A549 (cell line): ENCODE measurements around the gene WIPF3. TPM values are rescaled to one million over a fixed set of nuclear protein-coding genes. Genes with fewer than 3 reads are reported as not detected.

ENCODE experiments used
- ATAC-seq, 2 experiments: fragments of 200-7000 bp in 1 of 2; fragments of >200 bp in 1 of 2; cut with Nextera tagmentation in 1 of 2; cut with Tn5 transposase in 1 of 2; 3 replicates each; pipeline versions ENCODE4 v1.8.0 to v1.9.1; 2018 to 2020; ENCODE audit warnings: mild to moderate bottlenecking in 1 of 2, moderate library complexity in 1 of 2
- CTCF ChIA-PET: fragments of 300-600 bp; sonication (Branson Sonifier 250); formaldehyde crosslinking; extraction: SDS; loops from one replicate; lab custom pipeline; 2021; ENCODE audit warnings: antibody characterized with exemption, inconsistent platforms; lab: Yijun Ruan, JAX
- POLR2A ChIA-PET: fragments of 350-600 bp; formaldehyde crosslinking; extraction: SDS; loops from one replicate; lab custom pipeline; 2021; ENCODE audit warnings: antibody characterized with exemption, inconsistent platforms; lab: Yijun Ruan, JAX
- DNase-seq, 2 experiments: peaks; one replicate each; pipeline versions ENCODE4 v3.0.0 to v3.0.0-alpha.2; 2011 to 2016; ENCODE audit warnings: low read depth in 1 of 2, low spot score in 1 of 2
- FAIRE-seq: peaks from 2 replicates; lab custom pipeline; 2011; peaks lifted over from hg19 to GRCh38; lab: Jason Lieb, UNC
- H3K27ac ChIP-seq, 2 experiments: fragments of >200 bp; sonication (Bioruptor Twin); formaldehyde crosslinking; 3 replicates each; pipeline ENCODE4 v1.5.1; 2016 to 2017
- H3K4me1 ChIP-seq: fragments of >200 bp; sonication (Bioruptor Twin); formaldehyde crosslinking; 3 replicates; pipeline ENCODE4 v1.6.1; 2016
- H3K4me2 ChIP-seq: fragments of >200 bp; sonication (Bioruptor Twin); formaldehyde crosslinking; 3 replicates; pipeline ENCODE4 v1.6.1; 2016
- H3K4me3 ChIP-seq: fragments of >200 bp; sonication (Bioruptor Twin); formaldehyde crosslinking; 3 replicates; pipeline ENCODE4 v1.5.1; 2016
- H3K9me3 ChIP-seq: fragments of >200 bp; sonication (Bioruptor Twin); formaldehyde crosslinking; 3 replicates; pipeline ENCODE4 v1.6.1; 2016
- CBX8 ChIP-seq: fragments of 200-600 bp; sonication (generic); IDR thresholded peaks from 2 replicates; pipeline ENCODE4 v1.6.1; 2016
- CEBPB ChIP-seq, 2 experiments: fragments of >200 bp in 1 of 2; sonication (Bioruptor Twin) in 1 of 2; formaldehyde crosslinking in 1 of 2; IDR thresholded peaks; 2 replicates each; pipeline ENCODE4 v1.6.1; 2012 to 2016
- CHD2 ChIP-seq: fragments of 150-350 bp; IDR thresholded peaks from 2 replicates; pipeline ENCODE4 v1.6.1; 2014; ENCODE audit warnings: low read length; ENCODE audit not compliant: partially characterized antibody
- EHF ChIP-seq: fragments of 250-450 bp; sonication (Bioruptor Pico); IDR thresholded peaks from 2 replicates; pipeline ENCODE4 v1.5.0; 2020; ENCODE audit warnings: mild to moderate bottlenecking
- EP300 ChIP-seq, 2 experiments: fragments of >200 bp; sonication (Bioruptor Twin); formaldehyde crosslinking; IDR thresholded peaks; 2 replicates in 1 of 2; 3 replicates in 1 of 2; pipeline ENCODE4 v1.6.1; 2016 to 2017
- HMGXB4 ChIP-seq: fragments of 250-450 bp; sonication (Bioruptor Pico); IDR thresholded peaks from 2 replicates; pipeline ENCODE4 v1.5.0; 2021; ENCODE audit warnings: mild to moderate bottlenecking, moderate library complexity, borderline replicate concordance
- JUN ChIP-seq, 2 experiments: fragments of >200 bp; sonication (Bioruptor Twin); formaldehyde crosslinking; IDR thresholded peaks; 2 replicates in 1 of 2; 3 replicates in 1 of 2; pipeline ENCODE4 v1.6.1; 2016 to 2017
- KDM5A ChIP-seq: fragments of 200-600 bp; sonication (generic); IDR thresholded peaks from 2 replicates; pipeline ENCODE4 v1.6.1; 2016; ENCODE audit warnings: antibody characterized with exemption, mild to moderate bottlenecking
- MAFK ChIP-seq: fragments of 450-650 bp; IDR thresholded peaks from 2 replicates; pipeline ENCODE4 v1.6.1; 2014; ENCODE audit not compliant: partially characterized antibody
- NFE2L2 ChIP-seq: fragments of 150-350 bp; conservative IDR thresholded peaks from 2 replicates; pipeline ENCODE4 v1.6.1; 2014; ENCODE audit warnings: low read length
- PHF8 ChIP-seq: fragments of 200-600 bp; sonication (generic); IDR thresholded peaks from 2 replicates; pipeline ENCODE4 v1.6.1; 2016; ENCODE audit warnings: low read depth, mild to moderate bottlenecking, antibody characterized with exemption, moderate library complexity, borderline replicate concordance
- POLR2AphosphoS2 ChIP-seq: conservative IDR thresholded peaks from 2 replicates; pipeline ENCODE4 v1.6.1; 2012; ENCODE audit warnings: low read length, improper control_type of control experiment, inconsistent platforms
- RAD21 ChIP-seq, 2 experiments: fragments of >200 bp in 1 of 2; sonication (Bioruptor Twin) in 1 of 2; formaldehyde crosslinking in 1 of 2; IDR thresholded peaks in 1 of 2; conservative IDR thresholded peaks in 1 of 2; 2 replicates in 1 of 2; 3 replicates in 1 of 2; pipeline ENCODE4 v1.6.1; 2012 to 2018; ENCODE audit warnings: inconsistent platforms in 1 of 2
- RARB ChIP-seq: fragments of 250-450 bp; sonication (Bioruptor Pico); IDR thresholded peaks from 2 replicates; pipeline ENCODE4 v1.8.0; 2021; ENCODE audit warnings: mild to moderate bottlenecking, moderate library complexity
- RCOR1 ChIP-seq: fragments of 150-350 bp; IDR thresholded peaks from 2 replicates; pipeline ENCODE4 v1.6.1; 2014; ENCODE audit warnings: antibody characterized with exemption, low read length, low read depth
- RNF2 ChIP-seq: fragments of 200-600 bp; sonication (generic); IDR thresholded peaks from 2 replicates; pipeline ENCODE4 v1.6.1; 2016; ENCODE audit warnings: low read depth, mild to moderate bottlenecking, antibody characterized with exemption, moderate library complexity, borderline replicate concordance
- SREBF2 ChIP-seq: fragments of 450-650 bp; IDR thresholded peaks from 2 replicates; pipeline ENCODE4 v1.6.1; 2014; ENCODE audit warnings: mild to moderate bottlenecking, moderate library complexity
- ZFP36 ChIP-seq: fragments of 450-650 bp; IDR thresholded peaks from 2 replicates; pipeline ENCODE4 v1.6.1; 2014; ENCODE audit warnings: borderline replicate concordance; ENCODE audit not compliant: partially characterized antibody
- WGBS: methylation state at CpG from one replicate; pipeline ENCODE4 v1.1.6; 2017; ENCODE audit errors: missing lambda C conversion rate; 5-methylcytosine and 5-hydroxymethylcytosine counted together
- polyA plus RNA-seq, 4 experiments: library from polyadenylated mRNA; depleted of rRNA in 3 of 4; stranded (reverse); fragments of >200 nt; fragmentation: RNase III in 1 of 4; extraction: RNeasy Plus Mini Kit Qiagen cat#74134 plus additional on column Dnase treatment in 1 of 4; gene quantifications; 2 replicates in 3 of 4; 3 replicates in 1 of 4; pipeline ENCODE4 v1.2.3, GENCODE V29; 2011 to 2017
- TF ChIP-seq, protein P1 (sequence below): IDR thresholded peaks from 2 replicates; pipeline ENCODE4 v1.6.1; 2012
- TF ChIP-seq, protein P2 (sequence below): IDR thresholded peaks from 2 replicates; pipeline ENCODE4 v1.6.1; 2012
- TF ChIP-seq, protein P3 (sequence below): fragments of >200 bp; sonication (Bioruptor Twin); formaldehyde crosslinking; IDR thresholded peaks from 3 replicates; pipeline ENCODE4 v1.5.1; 2016
- TF ChIP-seq, protein P4 (sequence below): IDR thresholded peaks from 2 replicates; pipeline ENCODE4 v1.6.1; 2012; ENCODE audit warnings: low read depth, borderline replicate concordance

WIPF3 gene
- polyA plus RNA-seq, 2 of the 4 experiments (the other 2 are of a cell fraction), result 0.10 to 0.30 TPM

DNA sequence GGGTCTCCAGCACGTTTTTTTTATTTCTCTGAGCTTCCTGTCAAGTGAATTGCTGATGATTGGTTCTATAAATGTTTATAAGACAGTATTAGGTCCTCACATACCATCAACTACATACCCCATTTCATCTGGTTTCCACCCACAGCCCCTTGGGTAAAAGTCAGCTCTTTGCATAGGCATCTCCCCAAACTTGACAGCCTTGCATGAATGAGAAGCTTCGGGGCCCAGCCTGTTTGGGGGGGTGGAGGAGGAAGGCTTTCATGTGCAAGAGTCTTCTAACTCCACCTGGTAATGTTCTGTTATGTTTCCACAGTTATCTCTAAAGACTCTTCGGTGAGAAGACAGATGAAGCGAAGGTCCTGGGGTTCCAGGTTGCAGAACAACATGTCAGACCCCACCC lies 107.9 kb downstream of the WIPF3 start:
- TF ChIP-seq ZFP36, result no peak
- TF ChIP-seq PHF8, result no peak
- no peak for TF ChIP-seq RCOR1
- no peak for TF ChIP-seq JUN (IDR thresholded peaks at IDR 0.05)
- TF ChIP-seq RAD21 (conservative IDR thresholded peaks at IDR 0.05 in 1 of 2, IDR thresholded peaks at IDR 0.05 in 1 of 2), result no peak
- TF ChIP-seq EHF (CRISPR knock-in tag), result no peak
- TF ChIP-seq NFE2L2, result no peak
- 67% methylated on average over 4 of the region's 4 CpGs for WGBS
- CTCF ChIA-PET, result interaction anchor here (1.4 kb wide), 1 partner anchor 7 kb away, joined by 6 read pairs; no protein-coding TSS in a partner anchor
- POLR2A ChIA-PET, result no interaction called here
- H3K9me3 ChIP-seq, result no peaks in the 10 kb centered on the region
- no peaks in the 10 kb centered on the region for H3K4me1 ChIP-seq
- DNase-seq (no peak), ATAC-seq (no peak), FAIRE-seq (no peak)
- no peak overlapping the region for H3K4me3 ChIP-seq
- H3K4me2 ChIP-seq, result no peak overlapping the region
- no peak overlapping the region for H3K27ac ChIP-seq

GRCh38 chr7:29915481-29916215 lies 109.3 kb downstream of the WIPF3 start:
- FAIRE-seq (no peak), DNase-seq (no peak), ATAC-seq (no peak; a peak in 3 of 6 replicates)
- TF ChIP-seq SREBF2, result no peak
- TF ChIP-seq RNF2, result no peak
- no peak for TF ChIP-seq NFE2L2
- no peak for TF ChIP-seq POLR2AphosphoS2
- no peak for TF ChIP-seq KDM5A
- no peak for TF ChIP-seq CHD2
- TF ChIP-seq RARB (CRISPR knock-in tag), result no peak
- no peak for TF ChIP-seq CBX8
- TF ChIP-seq, protein P1, sequence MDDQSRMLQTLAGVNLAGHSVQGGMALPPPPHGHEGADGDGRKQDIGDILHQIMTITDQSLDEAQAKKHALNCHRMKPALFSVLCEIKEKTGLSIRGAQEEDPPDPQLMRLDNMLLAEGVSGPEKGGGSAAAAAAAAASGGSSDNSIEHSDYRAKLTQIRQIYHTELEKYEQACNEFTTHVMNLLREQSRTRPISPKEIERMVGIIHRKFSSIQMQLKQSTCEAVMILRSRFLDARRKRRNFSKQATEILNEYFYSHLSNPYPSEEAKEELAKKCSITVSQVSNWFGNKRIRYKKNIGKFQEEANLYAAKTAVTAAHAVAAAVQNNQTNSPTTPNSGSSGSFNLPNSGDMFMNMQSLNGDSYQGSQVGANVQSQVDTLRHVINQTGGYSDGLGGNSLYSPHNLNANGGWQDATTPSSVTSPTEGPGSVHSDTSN, result no peak
- no peak for TF ChIP-seq CEBPB (IDR thresholded peaks at IDR 0.05)
- no peak for TF ChIP-seq EHF (CRISPR knock-in tag)
- no peak for TF ChIP-seq EP300 (IDR thresholded peaks at IDR 0.05)
- TF ChIP-seq, protein P2, sequence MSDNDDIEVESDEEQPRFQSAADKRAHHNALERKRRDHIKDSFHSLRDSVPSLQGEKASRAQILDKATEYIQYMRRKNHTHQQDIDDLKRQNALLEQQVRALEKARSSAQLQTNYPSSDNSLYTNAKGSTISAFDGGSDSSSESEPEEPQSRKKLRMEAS, result no peak
- Histone ChIP-seq H3K4me3 (no peak overlapping the region), H3K4me2 (no peak overlapping the region), H3K4me1 (no peaks in the 10 kb centered on the region), H3K9me3 (no peaks in the 10 kb centered on the region), H3K27ac (no peak overlapping the region)
- WGBS, result 82% methylated on average over 7 of the region's 7 CpGs
- ChIA-PET CTCF (interaction anchor here (0.7 to 1.4 kb wide), 3 partner anchors 9 to 726 kb away, joined by 3 to 6 read pairs (median 3); no protein-coding TSS in a partner anchor), POLR2A (no interaction called here)

- Histone ChIP-seq H3K9me3 (no peaks in the 10 kb centered on the region), H3K4me1 (no peaks in the 10 kb centered on the region), H3K27ac (no peak overlapping the region), H3K4me3 (no peak overlapping the region), H3K4me2 (no peak overlapping the region)
- ATAC-seq, result no peak
- 82% methylated on average over 4 of the region's 4 CpGs for WGBS
- TF ChIP-seq HMGXB4 (CRISPR knock-in tag), result no peak
- no peak for TF ChIP-seq MAFK
- TF ChIP-seq, protein P3, sequence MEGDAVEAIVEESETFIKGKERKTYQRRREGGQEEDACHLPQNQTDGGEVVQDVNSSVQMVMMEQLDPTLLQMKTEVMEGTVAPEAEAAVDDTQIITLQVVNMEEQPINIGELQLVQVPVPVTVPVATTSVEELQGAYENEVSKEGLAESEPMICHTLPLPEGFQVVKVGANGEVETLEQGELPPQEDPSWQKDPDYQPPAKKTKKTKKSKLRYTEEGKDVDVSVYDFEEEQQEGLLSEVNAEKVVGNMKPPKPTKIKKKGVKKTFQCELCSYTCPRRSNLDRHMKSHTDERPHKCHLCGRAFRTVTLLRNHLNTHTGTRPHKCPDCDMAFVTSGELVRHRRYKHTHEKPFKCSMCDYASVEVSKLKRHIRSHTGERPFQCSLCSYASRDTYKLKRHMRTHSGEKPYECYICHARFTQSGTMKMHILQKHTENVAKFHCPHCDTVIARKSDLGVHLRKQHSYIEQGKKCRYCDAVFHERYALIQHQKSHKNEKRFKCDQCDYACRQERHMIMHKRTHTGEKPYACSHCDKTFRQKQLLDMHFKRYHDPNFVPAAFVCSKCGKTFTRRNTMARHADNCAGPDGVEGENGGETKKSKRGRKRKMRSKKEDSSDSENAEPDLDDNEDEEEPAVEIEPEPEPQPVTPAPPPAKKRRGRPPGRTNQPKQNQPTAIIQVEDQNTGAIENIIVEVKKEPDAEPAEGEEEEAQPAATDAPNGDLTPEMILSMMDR, result no peak
- TF ChIP-seq, protein P4, sequence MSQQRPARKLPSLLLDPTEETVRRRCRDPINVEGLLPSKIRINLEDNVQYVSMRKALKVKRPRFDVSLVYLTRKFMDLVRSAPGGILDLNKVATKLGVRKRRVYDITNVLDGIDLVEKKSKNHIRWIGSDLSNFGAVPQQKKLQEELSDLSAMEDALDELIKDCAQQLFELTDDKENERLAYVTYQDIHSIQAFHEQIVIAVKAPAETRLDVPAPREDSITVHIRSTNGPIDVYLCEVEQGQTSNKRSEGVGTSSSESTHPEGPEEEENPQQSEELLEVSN, result no peak
- FAIRE-seq, result no peak
- CTCF ChIA-PET, result interaction anchor here (0.8 to 1.6 kb wide), 5 partner anchors 9 to 170 kb away, joined by 3 to 6 read pairs (median 4); no protein-coding TSS in a partner anchor
- DNase-seq, result no peak
- POLR2A ChIA-PET, result no interaction called here
These were observed 111.3 kb downstream of the WIPF3 start for GRCh38 chr7:29917641-29918040.
